Activated CD4-positive, alpha-beta T cell treated with anti-CD3 and anti-CD28 coated beads for 1 hour (primary cell): ENCODE data around the gene FRMD3.
"Not testable (repeated sequence)": the region's sequence is repeated elsewhere in the genome, so short reads cannot be mapped to it uniquely, and the experiment has no call there.

Experiments
- DNase-seq: peaks from one replicate; pipeline ENCODE4 v3.0.0-alpha.2; 2020

The FRMD3 gene

DNA sequence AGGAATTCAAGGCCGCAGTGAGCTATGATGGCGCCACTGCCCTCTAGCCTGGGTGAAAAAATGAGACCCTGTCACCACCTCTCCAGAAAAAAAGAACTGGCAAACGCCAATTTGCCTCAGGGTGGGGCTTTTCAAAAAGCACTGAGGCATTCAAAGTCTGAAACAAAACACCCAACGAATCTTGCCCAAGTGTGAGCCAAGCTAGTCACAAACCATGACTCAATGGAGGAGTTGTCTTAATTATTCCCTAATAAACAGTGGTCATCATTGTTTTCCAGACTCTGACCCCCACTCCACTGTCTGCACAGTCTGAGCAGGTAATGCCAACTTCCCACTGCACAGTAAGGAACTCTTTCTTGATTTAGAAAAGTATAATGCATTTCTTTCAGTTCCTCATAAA is 16.8 kb downstream of the FRMD3 start:
- DNase-seq: no peak

DNA sequence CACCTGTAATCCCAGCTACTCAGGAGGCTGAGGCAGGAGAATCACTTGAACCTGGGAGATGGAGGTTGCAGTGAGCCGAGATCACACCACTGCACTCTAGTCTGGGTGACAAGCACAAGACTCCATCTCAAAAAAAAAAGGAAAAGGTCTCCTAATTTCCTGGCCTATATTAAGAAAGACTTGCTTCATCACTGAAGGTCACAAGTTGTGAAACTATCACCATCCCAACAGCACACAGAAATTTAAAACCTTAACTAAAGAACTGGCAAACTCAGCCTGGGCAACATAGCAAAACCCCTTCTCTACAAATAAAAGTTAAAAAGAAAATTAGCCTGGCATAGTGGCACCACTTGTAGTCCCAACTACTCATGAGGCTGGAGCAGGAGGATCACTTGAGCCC is 17.2 kb downstream of the FRMD3 start:
- DNase-seq: no peak

DNA sequence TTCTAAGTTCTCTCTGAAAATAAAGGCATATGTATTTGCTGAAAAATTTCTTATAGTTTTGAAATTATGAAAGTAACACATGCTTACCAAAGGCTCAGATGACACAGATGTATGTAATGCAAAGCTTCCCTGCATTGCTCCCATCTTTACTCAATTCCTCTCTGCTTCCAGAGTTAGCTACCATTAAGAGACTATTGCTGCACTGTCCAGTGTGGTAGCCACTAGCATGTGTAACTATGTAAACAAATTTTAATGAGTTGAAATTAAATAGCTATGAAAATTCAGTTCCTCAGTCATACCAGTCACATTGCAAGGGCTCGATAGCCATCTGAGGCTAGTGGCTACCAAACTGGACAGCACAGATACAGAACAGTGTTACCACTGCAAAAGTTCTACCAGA is 17.9 kb downstream of the FRMD3 start:
- DNase-seq: no peak

DNA sequence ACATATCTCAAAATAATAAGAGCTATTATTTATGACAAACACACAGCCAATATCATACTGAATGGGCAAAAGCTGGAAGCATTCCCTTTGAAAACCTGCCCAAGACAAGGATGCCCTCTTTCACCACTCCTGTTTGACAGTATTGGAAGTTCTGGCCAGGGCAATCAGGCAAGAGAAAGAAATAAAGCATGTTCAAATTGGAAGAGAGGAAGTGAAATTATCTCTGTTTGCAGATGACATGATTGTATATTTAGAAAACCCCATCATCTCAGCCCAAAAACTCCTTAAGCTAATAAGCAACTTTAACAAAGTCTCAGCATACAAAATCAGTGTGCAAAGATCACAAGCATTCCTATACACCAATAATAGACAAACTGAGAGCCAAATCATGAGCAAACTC is 20.2 kb downstream of the FRMD3 start:
- not testable (repeated sequence) for DNase-seq

DNA sequence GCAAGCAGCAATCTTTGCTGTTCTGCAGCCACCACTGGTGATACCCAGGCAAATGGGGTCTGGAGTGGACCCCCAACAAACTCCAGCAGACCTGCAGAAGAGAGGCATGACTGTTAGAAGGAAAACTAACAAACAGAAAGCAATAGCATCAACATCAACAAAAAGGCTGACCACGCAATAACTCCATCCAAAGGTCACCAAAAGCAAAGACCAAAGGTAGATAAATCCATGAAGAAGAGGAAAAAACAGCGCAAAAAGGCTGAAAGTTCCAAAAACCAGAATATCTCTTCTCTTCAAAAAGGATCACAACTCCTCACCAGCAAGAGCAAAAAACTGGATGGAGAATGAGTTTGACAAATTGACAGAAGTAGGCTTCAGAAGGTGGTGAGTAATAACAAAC is 23.4 kb downstream of the FRMD3 start:
- no peak for DNase-seq

DNA sequence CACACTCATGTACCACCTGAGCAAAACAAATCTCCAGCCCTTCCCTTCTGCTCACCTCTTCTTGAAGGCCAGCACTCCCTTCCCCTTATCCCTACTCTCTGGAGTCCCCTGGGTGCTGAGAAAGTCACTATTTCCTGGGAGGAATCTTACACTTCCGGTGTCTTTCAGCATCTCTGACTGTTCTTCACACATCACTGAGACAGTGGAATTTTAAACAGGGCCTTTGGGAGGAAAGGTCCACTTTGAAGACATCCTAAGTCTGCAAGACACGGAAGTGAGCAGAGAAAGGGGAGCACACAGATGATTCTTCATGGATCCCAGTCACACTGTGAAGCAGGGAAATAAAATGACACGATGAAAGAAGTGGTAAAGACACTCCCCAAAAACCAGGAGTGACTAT is 25.6 kb downstream of the FRMD3 start:
- no peak for DNase-seq

DNA sequence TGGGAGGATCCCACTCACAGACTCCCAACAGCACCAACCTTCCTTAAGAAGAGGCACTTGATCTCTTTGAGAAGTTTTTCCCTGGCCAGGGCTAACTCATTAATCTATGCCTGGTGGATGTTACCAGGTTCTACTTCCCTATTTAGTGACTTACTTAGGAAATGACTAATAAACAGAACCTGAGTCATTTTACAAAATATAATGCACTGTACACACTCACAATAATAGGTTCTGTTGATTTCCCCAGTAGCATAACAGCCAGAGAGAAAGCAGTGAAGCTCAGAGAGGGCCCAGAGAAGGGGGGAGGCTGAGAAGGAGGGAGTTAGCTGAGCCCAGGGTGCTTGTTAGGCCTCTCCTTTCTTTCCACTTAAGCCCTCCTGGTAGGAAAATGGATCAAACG is 27.1 kb downstream of the FRMD3 start:
- no peak for DNase-seq

DNA sequence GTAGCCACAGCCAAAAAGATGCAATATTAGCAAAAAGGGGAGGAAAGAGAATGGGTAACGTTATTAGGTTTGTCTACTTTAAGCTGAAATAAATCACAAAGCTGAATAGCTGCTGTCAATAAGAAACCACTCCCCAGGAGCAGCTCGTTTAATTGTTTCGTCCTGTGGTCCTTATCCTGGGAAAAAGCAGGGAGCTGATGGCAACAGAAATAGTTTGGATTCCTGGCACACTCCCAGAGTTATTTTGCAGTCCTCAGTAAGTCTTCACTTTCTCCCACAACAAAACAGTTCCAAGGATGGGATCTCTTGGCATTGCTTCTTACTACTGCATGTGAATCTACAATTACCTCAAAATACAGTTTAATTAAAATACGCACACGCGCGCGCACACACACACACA is 28.8 kb downstream of the FRMD3 start:
- DNase-seq: no peak

DNA sequence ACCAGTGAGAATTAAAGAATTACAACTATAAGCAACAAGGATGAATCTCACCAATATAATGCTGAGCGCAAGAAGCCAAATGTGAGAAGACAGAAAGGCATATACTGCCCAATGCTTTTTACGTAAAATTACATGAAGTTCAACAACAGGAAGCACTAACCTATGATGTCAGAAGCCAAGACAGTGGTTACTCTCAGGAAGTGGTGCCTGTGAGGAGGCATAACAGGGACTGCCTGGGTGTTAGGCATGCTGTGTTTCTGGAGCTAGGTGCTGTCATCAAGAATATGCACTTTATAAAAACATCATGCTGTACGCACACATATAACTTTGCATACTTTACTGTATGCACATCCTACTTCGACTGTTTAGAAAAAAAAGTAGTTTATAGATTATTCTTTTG is 30.1 kb downstream of the FRMD3 start:
- no peak for DNase-seq

DNA sequence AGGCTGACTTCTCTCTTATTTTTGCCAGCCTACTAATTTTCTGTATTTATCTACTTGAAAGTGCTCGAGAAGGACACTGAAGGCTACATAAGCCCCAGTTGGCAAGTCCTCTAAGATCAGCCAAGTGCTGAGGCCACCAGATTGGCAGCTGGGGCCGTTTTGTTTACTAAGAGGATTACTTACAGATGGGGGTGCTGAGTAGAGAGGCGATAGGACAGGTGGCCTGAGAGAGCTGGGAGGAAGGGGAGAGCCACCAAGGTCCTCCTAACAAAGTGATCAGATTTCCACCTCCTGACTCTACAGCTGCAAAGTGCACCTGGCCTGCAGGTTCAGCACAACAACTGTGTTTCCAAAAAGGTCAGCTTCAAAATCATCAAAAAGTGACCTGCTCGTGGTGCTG is 32.9 kb downstream of the FRMD3 start:
- no peak for DNase-seq

DNA sequence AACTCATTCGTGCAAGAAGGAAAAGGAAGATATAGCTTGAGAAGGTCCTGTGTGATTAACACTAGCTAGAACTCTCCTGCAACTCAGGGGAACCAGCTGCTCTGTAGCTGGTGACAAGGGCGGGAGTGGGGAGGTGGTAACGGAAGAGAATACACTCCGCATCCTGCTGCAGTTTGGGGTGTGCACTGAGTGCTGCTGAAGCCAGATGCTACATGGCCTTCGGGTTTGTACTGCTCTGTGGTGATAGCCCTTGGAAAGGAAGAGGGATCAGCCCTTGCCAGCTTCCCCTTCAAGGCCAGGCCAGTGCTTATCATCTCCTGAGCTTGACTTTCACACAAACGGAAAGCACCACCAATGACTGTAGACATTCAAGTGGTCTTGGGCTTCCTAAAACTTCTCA is 34.3 kb downstream of the FRMD3 start:
- DNase-seq: no peak

DNA sequence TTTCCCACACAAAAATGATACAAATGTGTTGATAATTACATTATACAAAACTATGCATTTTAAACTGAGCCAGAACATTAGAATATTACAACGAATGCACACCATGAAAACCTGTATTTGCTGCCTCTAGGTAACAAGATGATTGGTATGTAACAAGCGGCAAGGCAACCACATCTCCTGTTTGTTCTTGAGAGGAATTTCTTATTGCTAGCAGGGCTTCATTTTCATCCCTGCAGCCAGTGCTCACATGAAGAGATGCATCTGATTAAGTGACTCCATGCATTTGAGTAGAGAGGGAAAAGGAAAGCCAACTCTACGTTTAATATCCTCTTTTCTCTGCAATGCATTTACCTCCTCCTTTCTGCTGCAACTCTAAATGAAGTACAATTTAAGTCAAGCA is 36.6 kb downstream of the FRMD3 start:
- no peak for DNase-seq

DNA sequence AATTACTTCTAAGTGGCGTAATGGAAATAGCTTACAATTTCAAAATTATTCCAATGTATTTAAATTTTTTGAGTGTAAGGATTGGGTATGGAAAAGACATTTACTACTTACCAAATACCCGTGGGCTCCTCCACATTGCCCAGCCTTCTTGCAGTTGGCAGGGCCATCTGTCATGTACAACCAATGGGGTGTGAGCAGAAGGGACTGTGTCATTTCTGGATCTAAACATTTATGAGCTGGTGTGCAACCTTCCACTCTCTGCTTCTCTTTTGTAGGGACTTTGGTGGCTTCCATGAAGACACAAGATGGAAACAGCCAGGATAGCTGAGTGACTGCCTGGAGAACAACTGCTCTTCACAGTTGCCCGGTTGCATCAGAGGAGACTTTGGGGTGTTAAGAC is 40.8 kb downstream of the FRMD3 start:
- DNase-seq: no peak

DNA sequence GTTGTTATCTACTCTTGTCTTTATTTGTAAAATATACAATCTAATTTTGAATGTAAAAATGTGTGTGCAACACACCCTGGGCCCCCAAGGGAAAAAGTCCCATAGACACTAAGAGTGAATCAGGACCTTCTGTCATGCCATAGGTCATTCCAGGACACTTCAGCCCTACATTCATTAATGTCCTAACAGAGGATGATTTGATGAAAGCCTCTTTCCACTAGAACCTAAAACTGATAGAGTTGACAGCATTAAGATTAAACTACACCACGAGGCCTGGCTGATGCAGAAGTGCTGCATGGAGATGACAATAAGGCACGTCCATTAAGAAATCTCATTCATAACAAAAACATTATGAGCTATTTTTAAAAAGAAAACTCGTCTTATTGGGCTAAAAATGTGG is 46.2 kb downstream of the FRMD3 start:
- DNase-seq: no peak

DNA sequence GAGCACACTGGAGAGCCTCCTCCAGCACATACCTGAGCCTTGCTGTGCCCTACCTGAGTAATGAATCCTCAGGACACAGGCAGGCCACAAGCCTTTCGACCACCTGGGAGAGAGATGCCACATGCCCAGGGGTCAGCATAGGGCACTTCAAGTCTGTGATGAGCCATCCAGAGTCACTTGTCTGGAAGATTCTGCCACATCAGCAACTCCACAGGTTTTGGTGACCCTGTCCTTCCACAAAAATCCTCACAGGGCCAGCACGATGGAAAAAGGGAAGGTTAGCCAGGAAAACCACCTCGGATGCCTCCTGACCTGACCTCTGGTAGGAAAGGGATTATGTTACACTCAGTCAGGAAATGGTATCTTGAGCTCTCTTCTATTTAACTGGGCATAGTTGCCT is 46.8 kb downstream of the FRMD3 start:
- no peak for DNase-seq

DNA sequence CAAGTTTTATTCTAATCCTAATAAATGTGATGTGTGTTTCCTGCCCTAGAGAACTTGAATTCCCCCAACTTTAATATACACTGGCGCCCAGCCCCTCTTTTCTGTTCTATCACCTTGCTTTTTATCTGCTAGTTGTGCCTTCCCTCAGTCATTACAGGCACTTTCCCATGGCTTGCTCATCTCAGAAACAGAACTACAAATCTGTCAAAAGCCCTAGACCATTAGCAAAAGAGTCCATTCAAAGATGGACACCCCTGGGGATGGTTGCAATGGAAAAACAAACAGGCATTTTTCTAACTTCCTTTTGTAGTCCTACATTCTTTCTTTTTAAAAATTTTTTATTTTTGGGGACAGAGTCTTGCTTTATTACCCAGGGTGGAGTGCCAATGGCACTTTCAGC is 48.2 kb downstream of the FRMD3 start:
- DNase-seq: no peak

DNA sequence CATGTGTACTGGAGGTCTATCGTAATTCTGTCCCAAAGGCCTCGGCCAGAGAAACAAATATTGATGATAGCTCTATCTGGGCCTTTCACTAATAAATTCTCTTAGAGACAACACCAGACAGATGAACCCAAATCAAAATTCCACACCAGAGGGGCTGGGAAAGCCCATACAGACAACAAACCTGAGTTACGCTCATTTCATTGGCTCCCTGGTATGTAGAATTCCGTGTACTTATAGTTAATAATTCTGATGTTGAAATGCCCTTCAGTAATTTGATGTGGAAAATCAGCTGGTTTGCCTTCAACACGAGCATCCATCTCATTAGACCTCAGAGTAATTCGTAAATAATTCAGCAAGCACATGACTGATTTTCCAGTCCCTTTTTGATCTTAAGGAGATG is 53.2 kb downstream of the FRMD3 start:
- DNase-seq: no peak

DNA sequence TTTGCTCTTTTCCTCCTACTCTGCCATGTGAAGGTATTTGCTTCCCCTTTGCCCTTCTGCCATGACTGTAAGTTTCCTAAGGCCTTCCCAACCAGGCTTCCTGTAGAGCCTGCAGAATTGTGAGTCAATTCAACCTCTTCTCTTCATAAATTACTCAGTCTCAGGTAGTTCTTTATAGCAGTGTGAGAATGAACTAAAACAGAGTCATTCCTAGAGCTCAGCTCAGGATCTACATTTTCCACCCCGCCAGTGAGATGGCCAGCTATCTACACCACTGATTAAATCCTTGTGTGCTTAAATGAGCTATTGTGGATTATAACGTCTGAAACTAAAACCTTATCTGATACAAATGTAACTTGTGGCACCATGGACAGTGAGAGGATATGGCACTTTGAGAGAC is 55.0 kb downstream of the FRMD3 start:
- no peak for DNase-seq

DNA sequence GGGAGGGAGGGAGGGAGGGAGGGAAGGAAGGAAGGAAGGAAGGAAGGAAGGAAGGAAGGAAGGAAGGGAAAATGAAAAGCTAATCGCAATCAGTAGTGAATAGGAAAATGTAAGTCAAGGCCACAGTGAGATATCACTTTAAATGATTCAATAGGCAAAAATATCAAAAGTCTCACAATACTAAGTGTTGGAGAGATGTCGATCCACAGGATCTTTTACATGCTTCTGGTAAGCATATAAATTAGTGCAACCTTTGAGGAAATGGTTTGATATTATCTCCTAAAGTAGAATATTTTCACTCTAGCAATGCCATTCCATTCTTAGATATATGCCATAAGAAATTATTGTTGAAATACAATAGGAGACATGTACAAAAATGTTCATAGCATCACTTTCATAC is 58.4 kb downstream of the FRMD3 start:
- no peak for DNase-seq

DNA sequence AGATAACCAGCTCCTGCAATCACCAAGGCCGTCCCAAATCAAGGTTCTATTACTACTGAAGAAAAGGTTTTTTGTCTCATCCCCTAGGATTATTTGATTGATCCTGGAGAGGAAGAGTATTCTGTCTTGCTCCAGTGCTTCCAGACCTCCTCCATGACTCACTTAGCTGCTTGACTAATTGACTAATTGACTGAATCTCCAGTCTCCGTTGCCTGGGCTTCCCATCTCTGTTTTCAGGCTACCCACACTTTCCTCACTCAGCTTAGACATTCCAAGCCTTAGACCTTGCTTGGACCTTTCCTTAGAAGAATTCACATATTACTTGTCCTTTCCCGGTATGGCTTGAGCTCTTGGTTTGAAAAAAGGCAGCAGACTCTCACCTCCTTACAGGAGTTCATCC is 60.6 kb downstream of the FRMD3 start:
- no peak for DNase-seq

DNA sequence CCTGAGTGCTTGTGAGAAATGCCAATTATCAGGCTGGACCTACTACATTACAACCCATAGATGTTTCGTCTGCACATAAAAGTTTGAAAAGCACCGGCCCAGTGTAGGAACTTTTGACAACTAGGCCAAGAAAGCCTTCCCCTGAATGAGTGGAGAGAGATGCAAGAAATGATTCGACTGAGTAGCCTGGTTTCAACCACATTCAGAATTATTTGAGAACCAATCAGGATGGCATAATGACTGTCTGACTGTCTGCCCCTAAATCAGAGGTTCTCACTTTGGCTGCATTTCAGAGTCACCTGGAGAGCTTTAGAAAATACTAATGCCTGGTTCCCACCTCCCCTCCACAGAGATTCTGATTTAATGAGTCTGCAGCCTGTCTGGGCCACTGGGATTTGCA is 61.1 kb downstream of the FRMD3 start:
- DNase-seq: no peak

DNA sequence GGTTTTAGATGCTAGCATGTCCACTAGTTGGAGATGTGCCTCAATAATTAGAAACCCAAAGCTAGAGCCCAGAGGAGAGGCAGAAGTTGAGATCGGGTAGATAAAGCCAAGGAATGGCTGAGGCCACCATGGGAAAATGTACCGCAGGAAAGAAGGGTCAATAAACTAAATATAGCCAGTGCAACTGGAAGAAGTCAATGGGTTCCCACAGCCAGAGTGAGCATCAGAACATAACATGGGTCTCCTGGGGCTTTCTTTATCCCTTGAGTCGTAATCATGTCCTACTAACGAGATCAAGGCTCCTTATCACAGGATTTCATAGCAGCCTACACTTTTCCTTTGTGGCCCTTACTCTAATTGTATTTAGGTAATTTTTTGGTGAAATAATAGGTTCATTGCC is 61.7 kb downstream of the FRMD3 start:
- DNase-seq: no peak

DNA sequence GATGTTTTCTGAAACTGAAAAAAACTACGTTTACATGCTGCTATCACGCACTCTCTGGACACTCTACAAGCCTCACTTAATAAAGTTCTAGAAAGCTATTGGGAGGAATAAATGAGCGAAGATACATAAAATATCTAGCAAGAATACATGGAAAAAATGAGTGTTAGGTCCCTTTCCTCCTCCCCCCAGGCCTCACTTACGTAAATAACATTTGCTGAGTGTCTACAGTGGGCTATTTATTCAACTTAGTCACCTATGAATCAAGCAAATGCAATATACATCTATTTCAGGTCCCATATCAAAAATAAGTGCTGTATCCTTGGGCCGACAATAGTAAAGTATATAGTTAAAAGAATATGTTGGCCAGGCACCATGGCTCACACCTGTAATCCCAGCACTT is 62.5 kb downstream of the FRMD3 start:
- DNase-seq: no peak

DNA sequence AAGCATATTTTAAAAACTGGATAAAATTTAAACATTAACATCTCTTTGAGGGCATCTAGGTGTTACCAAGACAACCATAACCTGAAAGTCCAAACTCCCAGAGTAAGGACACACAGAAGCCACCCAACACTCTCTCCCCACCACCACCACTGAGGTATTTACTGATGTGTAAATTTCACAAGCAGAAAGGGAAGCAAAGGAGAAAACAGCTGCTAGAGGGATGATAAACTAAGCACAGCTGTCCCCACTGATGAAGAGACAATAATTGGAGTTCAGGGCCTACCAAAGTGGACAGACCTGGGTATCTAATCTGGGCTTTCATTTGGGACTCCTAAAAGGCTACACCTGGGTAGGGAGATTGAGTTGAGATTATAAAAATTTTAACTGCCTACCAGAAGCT is 63.6 kb downstream of the FRMD3 start:
- DNase-seq: no peak

DNA sequence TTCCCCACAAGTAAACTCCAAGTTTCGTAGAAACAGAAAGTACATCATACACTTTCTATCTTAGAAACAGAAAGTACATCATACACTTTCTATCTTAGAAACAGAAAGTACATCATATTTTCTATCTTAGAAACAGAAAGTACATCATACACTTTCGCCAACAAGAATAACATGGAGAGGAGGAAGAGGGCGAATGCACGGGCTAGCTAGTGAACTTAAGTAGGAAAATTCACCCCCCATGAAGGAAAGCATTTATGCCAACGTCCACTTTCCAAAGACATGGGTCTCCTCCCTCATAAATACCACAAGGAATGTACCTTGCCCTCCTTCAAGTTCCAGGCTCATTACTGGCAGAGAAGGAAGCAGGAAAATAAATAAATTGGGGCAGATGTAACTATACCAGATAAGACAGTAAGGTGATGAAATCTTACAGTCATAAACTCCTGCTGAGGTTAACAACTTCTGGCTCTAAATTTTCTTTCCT is 64.7 kb downstream of the FRMD3 start:
- DNase-seq: no peak

DNA sequence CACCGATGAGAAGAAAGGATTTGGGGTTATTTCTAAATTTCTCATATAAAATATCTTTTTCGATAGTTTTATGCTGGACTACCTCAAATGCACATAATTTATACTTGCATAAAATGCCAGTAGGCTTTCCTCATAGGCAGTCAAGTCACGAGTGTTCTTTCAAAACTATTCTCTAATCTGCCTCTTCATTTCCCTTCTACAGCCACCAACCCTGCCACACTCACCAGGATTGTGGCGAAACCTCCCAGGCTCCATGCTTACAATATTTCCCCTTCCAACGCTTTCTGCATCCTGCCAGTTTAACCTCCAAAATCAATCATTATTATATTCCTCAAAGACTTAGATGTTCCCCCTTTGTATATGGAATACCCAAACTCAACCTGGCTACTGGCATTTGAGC is 65.4 kb downstream of the FRMD3 start:
- DNase-seq: no peak
